Thyroid gland (tissue), 4 donors: ENCODE data around the gene JPH4. TPM values are rescaled to one million over a fixed set of nuclear protein-coding genes. Genes with fewer than 3 reads are reported as not detected.
A peak's percentile ranks its signal among the peaks of the same experiment; 100 is the strongest.

ENCODE experiments used
- DNase-seq, 2 donors: peaks; one replicate each; pipeline ENCODE4 v3.0.0-alpha.2; 2019
- H3K27ac ChIP-seq, 3 donors: fragments of 200-600 bp; sonication (generic); 1 replicate in 2 of 3; 2 replicates in 1 of 3; pipeline ENCODE4 v1.5.1; 2016 to 2019; ENCODE audit warnings: mild to moderate bottlenecking in 1 of 3, moderate library complexity in 1 of 3
- H3K27me3 ChIP-seq: fragments of 200-600 bp; sonication (generic); one replicate; pipeline ENCODE4 v1.5.1; 2019
- H3K36me3 ChIP-seq, 2 donors: fragments of 200-600 bp; sonication (generic); one replicate each; pipeline ENCODE4 v1.5.1; 2016 to 2019
- H3K4me1 ChIP-seq, 2 donors: fragments of 200-600 bp; sonication (generic); one replicate each; pipeline ENCODE4 v1.5.1; 2017 to 2019
- H3K4me3 ChIP-seq, 3 donors: fragments of 200-600 bp; sonication (generic); replicated peaks in 1 of 3; 1 replicate in 2 of 3; 2 replicates in 1 of 3; pipeline ENCODE4 v1.5.1; 2016; ENCODE audit warnings: mild to moderate bottlenecking in 1 of 3
- H3K9me3 ChIP-seq: fragments of 200-600 bp; sonication (generic); one replicate; pipeline ENCODE4 v1.5.1; 2017
- CTCF ChIP-seq, 6 experiments: fragments of 200-600 bp in 3 of 6; fragments of 450-650 bp in 3 of 6; sonication (generic) in 3 of 6; IDR thresholded peaks; one replicate each; pipeline ENCODE4 v1.5.1; 2016 to 2019; ENCODE audit warnings: antibody characterized with exemption in 6 of 6, mild to moderate bottlenecking in 2 of 6, inconsistent platforms in 1 of 6, moderate library complexity in 1 of 6
- POLR2A ChIP-seq, 2 donors: fragments of 450-650 bp; IDR thresholded peaks; one replicate each; pipeline ENCODE4 v1.6.1; 2017; ENCODE audit warnings: antibody characterized with exemption in 2 of 2, mild to moderate bottlenecking in 2 of 2, moderate library complexity in 1 of 2
- whole genome bisulfite sequencing, 2 donors: methylation state at CpG; one replicate each; pipeline ENCODE4 v1.1.5; 2017; 5-methylcytosine and 5-hydroxymethylcytosine counted together
- intact Hi-C: fragments of 100-400 bp; cut with DNase I; formaldehyde crosslinking; loops from one replicate; pipeline ENCODE4 v1.15.1; 2023
- total RNA-seq, 4 donors: library from RNA; depleted of rRNA; stranded (reverse); fragments of >200 nt; gene quantifications; one replicate each; pipeline ENCODE4 v1.2.3, GENCODE V29; 2016

Gene JPH4
- total RNA-seq, 4 donors from 2014 or later = 0.11 to 0.54 (median 0.27) TPM; not detected in 1

GRCh38 chr14:23561873-23562821 lies 16.4 kb downstream of the JPH4 start:
- intact Hi-C loops = loop anchor here (5.0 kb wide), 1 partner anchor 85 kb away; no protein-coding TSS in a partner anchor
- H3K27ac ChIP-seq = no peak overlapping the region
- no peaks in the 10 kb centered on the region for H3K27me3 ChIP-seq
- peaks cover 6 to 14% of the 10 kb centered on the region in 2 donors for H3K4me1 ChIP-seq
- no peak for TF ChIP-seq CTCF (IDR thresholded peaks at IDR 0.05)
- TF ChIP-seq POLR2A (IDR thresholded peaks at IDR 0.05) = no peak
- no peak for DNase-seq
- H3K4me3 ChIP-seq = no peak overlapping the region
- H3K36me3 ChIP-seq = peaks cover 13 to 26% of the 10 kb centered on the region in 2 donors
- 75 to 86% methylated on average over 14 of the region's 15 CpGs for WGBS, 2 donors
- H3K9me3 ChIP-seq = no peaks in the 10 kb centered on the region

GRCh38 chr14:23561259-23561658 lies 17.3 kb downstream of the JPH4 start:
- no peaks in the 10 kb centered on the region for H3K9me3 ChIP-seq
- TF ChIP-seq CTCF (IDR thresholded peaks at IDR 0.05) (no peak), POLR2A (IDR thresholded peaks at IDR 0.05) (no peak)
- intact Hi-C loops = loop anchor here (5.0 kb wide), 1 partner anchor 84 kb away; no protein-coding TSS in a partner anchor
- 79 to 93% methylated on average over 2 of the region's 2 CpGs for WGBS, 2 donors
- no peak overlapping the region for H3K4me3 ChIP-seq
- no peak for DNase-seq
- no peaks in the 10 kb centered on the region for H3K27me3 ChIP-seq
- H3K36me3 ChIP-seq = peaks cover 13 to 26% of the 10 kb centered on the region in 2 donors
- H3K27ac ChIP-seq = no peak overlapping the region
- H3K4me1 ChIP-seq = peaks cover 8 to 14% of the 10 kb centered on the region in 2 donors

GRCh38 chr14:23559926-23560520 lies 18.6 kb downstream of the JPH4 start:
- TF ChIP-seq POLR2A (IDR thresholded peaks at IDR 0.05) (no peak), CTCF (IDR thresholded peaks at IDR 0.05) (no peak)
- H3K36me3 ChIP-seq = peaks cover 10 to 26% of the 10 kb centered on the region in 2 donors
- intact Hi-C loops = loop anchor here (5.0 kb wide), 1 partner anchor 83 kb away; no protein-coding TSS in a partner anchor
- 90 to 99% methylated on average over 2 to 3 of the region's 3 CpGs for WGBS, 2 donors
- peaks cover 15 to 19% of the 10 kb centered on the region in 2 donors for H3K4me1 ChIP-seq
- no peak overlapping the region for H3K27ac ChIP-seq
- H3K27me3 ChIP-seq = no peaks in the 10 kb centered on the region
- H3K9me3 ChIP-seq = no peaks in the 10 kb centered on the region
- DNase-seq = no peak
- H3K4me3 ChIP-seq = no peak overlapping the region

- Histone ChIP-seq H3K4me1 (peaks cover 15 to 19% of the 10 kb centered on the region in 2 donors), H3K27ac (no peak overlapping the region), H3K27me3 (no peaks in the 10 kb centered on the region), H3K4me3 (no peak overlapping the region), H3K36me3 (peaks cover 10 to 26% of the 10 kb centered on the region in 2 donors), H3K9me3 (no peaks in the 10 kb centered on the region)
- DNase-seq = peak in 1 of 2 donors; percentile 25
- TF ChIP-seq CTCF (IDR thresholded peaks at IDR 0.05) (peak; percentile 6 to 81 (median 46)), POLR2A (IDR thresholded peaks at IDR 0.05) (no peak)
- 79 to 80% methylated on average over 21 of the region's 21 CpGs for WGBS, 2 donors
- intact Hi-C loops = no loop called here
Observed at GRCh38 chr14:23559010-23559925, 19.3 kb downstream of the JPH4 start.
